HUES6 (cell line): ENCODE data around the gene ABCG5.

Source experiments
- H3K27ac ChIP-seq: 2 replicates; pipeline ENCODE4 v1.7.0; 2013; ENCODE audit warnings: low read depth, mild to moderate bottlenecking, low read length, inconsistent platforms
- H3K27me3 ChIP-seq: 2 replicates; pipeline ENCODE4 v1.6.1; 2013; ENCODE audit warnings: low read length; ENCODE audit not compliant: control insufficient read depth, insufficient read depth
- H3K36me3 ChIP-seq: 2 replicates; pipeline ENCODE4 v1.6.1; 2013; ENCODE audit warnings: low read length; ENCODE audit not compliant: control insufficient read depth, insufficient read depth
- H3K4me1 ChIP-seq: 2 replicates; pipeline ENCODE4 v1.6.1; 2013; ENCODE audit warnings: low read length; ENCODE audit not compliant: control insufficient read depth, insufficient read depth
- H3K4me3 ChIP-seq: 2 replicates; pipeline ENCODE4 v1.5.1; 2013; ENCODE audit warnings: low read depth, low read length
- H3K9ac ChIP-seq: one replicate; pipeline ENCODE4 v1.6.1; 2013; ENCODE audit warnings: mild to moderate bottlenecking, low read length
- H3K9me3 ChIP-seq: 2 replicates; pipeline ENCODE4 v1.6.1; 2013; ENCODE audit warnings: low read depth, low read length; ENCODE audit not compliant: control insufficient read depth, insufficient read depth

Gene ABCG5

GRCh38 chr2:43841949-43842865 is 3.6 kb upstream of the ABCG5 start:
- no peaks in the 10 kb centered on the region for H3K9me3 ChIP-seq
- H3K4me3 ChIP-seq, result no peak overlapping the region

GRCh38 chr2:43840965-43841364 is 2.3 kb upstream of the ABCG5 start:
- Histone ChIP-seq H3K27ac (no peak overlapping the region), H3K9ac (no peak overlapping the region), H3K27me3 (no peaks in the 10 kb centered on the region), H3K9me3 (no peaks in the 10 kb centered on the region), H3K4me1 (no peaks in the 10 kb centered on the region), H3K36me3 (no peaks in the 10 kb centered on the region), H3K4me3 (no peak overlapping the region)

More at GRCh38 chr2:43841949-43842865, 3.6 kb upstream of the ABCG5 start:
- Histone ChIP-seq H3K36me3 (no peaks in the 10 kb centered on the region), H3K27ac (no peak overlapping the region), H3K27me3 (no peaks in the 10 kb centered on the region), H3K4me1 (no peaks in the 10 kb centered on the region), H3K9ac (no peak overlapping the region)

- H3K9ac ChIP-seq, result no peak overlapping the region
- no peaks in the 10 kb centered on the region for H3K27me3 ChIP-seq
- H3K9me3 ChIP-seq, result no peaks in the 10 kb centered on the region
- no peaks in the 10 kb centered on the region for H3K4me1 ChIP-seq
- no peak overlapping the region for H3K4me3 ChIP-seq
- no peak overlapping the region for H3K27ac ChIP-seq
- H3K36me3 ChIP-seq, result no peaks in the 10 kb centered on the region
These were observed 1.3 kb upstream of the ABCG5 start for GRCh38 chr2:43839776-43840564.

GRCh38 chr2:43837831-43838559 is 644 bp downstream of the ABCG5 start:
- no peaks in the 10 kb centered on the region for H3K4me1 ChIP-seq
- no peak overlapping the region for H3K27ac ChIP-seq
- no peaks in the 10 kb centered on the region for H3K36me3 ChIP-seq
- H3K27me3 ChIP-seq, result no peaks in the 10 kb centered on the region
- H3K9ac ChIP-seq, result no peak overlapping the region
- no peak overlapping the region for H3K4me3 ChIP-seq
- no peaks in the 10 kb centered on the region for H3K9me3 ChIP-seq

- peaks cover 6% of the 10 kb centered on the region for H3K27me3 ChIP-seq
These were observed 1.6 kb downstream of the ABCG5 start for GRCh38 chr2:43837033-43837432.

GRCh38 chr2:43832457-43832856 is 6.2 kb downstream of the ABCG5 start:
- Histone ChIP-seq H3K36me3 (no peaks in the 10 kb centered on the region), H3K4me1 (peaks cover 7% of the 10 kb centered on the region), H3K9me3 (no peaks in the 10 kb centered on the region), H3K4me3 (peak overlapping the region; percentile 67), H3K9ac (no peak overlapping the region), H3K27ac (no peak overlapping the region), H3K27me3 (peaks cover 32% of the 10 kb centered on the region)

More at GRCh38 chr2:43837033-43837432, 1.6 kb downstream of the ABCG5 start:
- Histone ChIP-seq H3K9me3 (no peaks in the 10 kb centered on the region), H3K36me3 (no peaks in the 10 kb centered on the region), H3K4me3 (no peak overlapping the region), H3K9ac (no peak overlapping the region), H3K27ac (no peak overlapping the region), H3K4me1 (peaks cover 6% of the 10 kb centered on the region)

GRCh38 chr2:43831543-43832294 is 6.9 kb downstream of the ABCG5 start:
- Histone ChIP-seq H3K4me1 (peaks cover 7% of the 10 kb centered on the region), H3K27me3 (peaks cover 32% of the 10 kb centered on the region), H3K9ac (peak overlapping the region; percentile 42)

GRCh38 chr2:43826305-43827250 is 12.1 kb downstream of the ABCG5 start:
- H3K36me3 ChIP-seq, result no peaks in the 10 kb centered on the region
- no peak overlapping the region for H3K4me3 ChIP-seq
- peaks cover 22% of the 10 kb centered on the region for H3K27me3 ChIP-seq
- no peaks in the 10 kb centered on the region for H3K4me1 ChIP-seq
- no peaks in the 10 kb centered on the region for H3K9me3 ChIP-seq
- no peak overlapping the region for H3K27ac ChIP-seq
- no peak overlapping the region for H3K9ac ChIP-seq

More at GRCh38 chr2:43831543-43832294, 6.9 kb downstream of the ABCG5 start:
- Histone ChIP-seq H3K36me3 (no peaks in the 10 kb centered on the region), H3K9me3 (no peaks in the 10 kb centered on the region), H3K4me3 (peak overlapping the region; percentile 67), H3K27ac (no peak overlapping the region)

GRCh38 chr2:43825841-43826240 is 12.8 kb downstream of the ABCG5 start:
- Histone ChIP-seq H3K36me3 (no peaks in the 10 kb centered on the region), H3K27ac (no peak overlapping the region), H3K9me3 (no peaks in the 10 kb centered on the region), H3K27me3 (peaks cover 15% of the 10 kb centered on the region), H3K4me3 (no peak overlapping the region), H3K9ac (no peak overlapping the region), H3K4me1 (no peaks in the 10 kb centered on the region)
